Tibial nerve (tissue), 4 donors: ENCODE measurements around the gene FBXL19. TPM values are rescaled to one million over a fixed set of nuclear protein-coding genes. Genes with fewer than 3 reads are reported as not detected.

Source experiments
- DNase-seq, 2 donors: peaks; one replicate each; pipeline ENCODE4 v3.0.0-alpha.2; 2019; ENCODE audit warnings: low spot score in 2 of 2
- H3K27ac ChIP-seq, 4 donors: fragments of 200-600 bp; sonication (generic) in 3 of 4; one replicate each; pipeline ENCODE4 v1.5.1; 2017 to 2019; ENCODE audit warnings: mild to moderate bottlenecking in 1 of 4
- H3K27me3 ChIP-seq, 2 donors: fragments of 200-600 bp; sonication (generic) in 1 of 2; one replicate each; pipeline versions ENCODE4 v1.5.1 to v1.6.0; 2017 to 2019
- H3K36me3 ChIP-seq, 3 donors: fragments of 200-600 bp; sonication (generic); one replicate each; pipeline ENCODE4 v1.5.1; 2018 to 2019
- H3K4me1 ChIP-seq, 4 donors: fragments of 200-600 bp; sonication (generic) in 3 of 4; one replicate each; pipeline ENCODE4 v1.5.1; 2017 to 2019
- H3K4me3 ChIP-seq, 4 donors: fragments of 200-600 bp; sonication (generic) in 3 of 4; one replicate each; pipeline ENCODE4 v1.5.1; 2017 to 2019; ENCODE audit warnings: mild to moderate bottlenecking in 1 of 4, moderate library complexity in 1 of 4
- H3K9me3 ChIP-seq, 4 donors: fragments of 200-600 bp; sonication (generic) in 3 of 4; one replicate each; pipeline ENCODE4 v1.5.1; 2017 to 2019
- EP300 ChIP-seq, 2 donors: sonication (generic); formaldehyde crosslinking; IDR thresholded peaks; one replicate each; pipeline ENCODE4 v1.6.1; 2017; ENCODE audit warnings: antibody characterized with exemption in 2 of 2, mild to moderate bottlenecking in 1 of 2
- POLR2A ChIP-seq, 2 donors: fragments of 450-650 bp; IDR thresholded peaks; one replicate each; pipeline ENCODE4 v1.6.1; 2017; ENCODE audit warnings: antibody characterized with exemption in 2 of 2, mild to moderate bottlenecking in 2 of 2, moderate library complexity in 2 of 2
- WGBS, 2 donors: methylation state at CpG; one replicate each; pipeline ENCODE4 v1.1.5; 2018; 5-methylcytosine and 5-hydroxymethylcytosine counted together
- total RNA-seq, 4 donors: library from RNA; depleted of rRNA; stranded (reverse); fragments of >200 nt; gene quantifications; one replicate each; pipeline ENCODE4 v1.1.0, GENCODE V29; 2016
- TF ChIP-seq, protein P1 (sequence below), 5 experiments: fragments of 200-600 bp in 3 of 5; fragments of 450-650 bp in 2 of 5; sonication (generic) in 3 of 5; IDR thresholded peaks; one replicate each; pipeline ENCODE4 v1.5.1; 2016 to 2019; ENCODE audit warnings: antibody characterized with exemption in 5 of 5, mild to moderate bottlenecking in 3 of 5, moderate library complexity in 2 of 5

The FBXL19 gene
- total RNA-seq, 4 donors from 2014 or later = 7.4 to 25.8 (median 16.7) TPM

DNA sequence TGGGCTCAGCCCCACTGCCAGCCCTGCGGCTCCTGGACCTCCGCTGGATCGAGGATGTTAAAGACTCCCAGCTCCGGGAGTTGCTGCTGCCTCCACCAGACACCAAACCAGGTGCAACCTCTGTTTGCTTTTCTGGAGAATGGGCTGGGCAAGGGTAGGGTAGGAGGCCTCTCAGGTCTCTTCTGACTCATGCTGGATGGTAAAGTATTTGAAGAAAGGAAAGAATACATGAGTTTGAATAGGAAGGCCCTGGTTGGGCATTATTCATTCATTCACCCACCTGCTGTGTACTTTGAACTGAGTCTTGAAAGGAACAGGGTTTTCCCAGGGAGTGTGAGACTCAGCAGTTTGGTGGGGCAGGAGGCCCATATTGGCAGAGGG is 19.0 kb downstream of the FBXL19 start:
- H3K27ac ChIP-seq = no peak overlapping the region
- TF ChIP-seq, protein P1, sequence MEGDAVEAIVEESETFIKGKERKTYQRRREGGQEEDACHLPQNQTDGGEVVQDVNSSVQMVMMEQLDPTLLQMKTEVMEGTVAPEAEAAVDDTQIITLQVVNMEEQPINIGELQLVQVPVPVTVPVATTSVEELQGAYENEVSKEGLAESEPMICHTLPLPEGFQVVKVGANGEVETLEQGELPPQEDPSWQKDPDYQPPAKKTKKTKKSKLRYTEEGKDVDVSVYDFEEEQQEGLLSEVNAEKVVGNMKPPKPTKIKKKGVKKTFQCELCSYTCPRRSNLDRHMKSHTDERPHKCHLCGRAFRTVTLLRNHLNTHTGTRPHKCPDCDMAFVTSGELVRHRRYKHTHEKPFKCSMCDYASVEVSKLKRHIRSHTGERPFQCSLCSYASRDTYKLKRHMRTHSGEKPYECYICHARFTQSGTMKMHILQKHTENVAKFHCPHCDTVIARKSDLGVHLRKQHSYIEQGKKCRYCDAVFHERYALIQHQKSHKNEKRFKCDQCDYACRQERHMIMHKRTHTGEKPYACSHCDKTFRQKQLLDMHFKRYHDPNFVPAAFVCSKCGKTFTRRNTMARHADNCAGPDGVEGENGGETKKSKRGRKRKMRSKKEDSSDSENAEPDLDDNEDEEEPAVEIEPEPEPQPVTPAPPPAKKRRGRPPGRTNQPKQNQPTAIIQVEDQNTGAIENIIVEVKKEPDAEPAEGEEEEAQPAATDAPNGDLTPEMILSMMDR (IDR thresholded peaks at IDR 0.05) = no peak
- TF ChIP-seq POLR2A (IDR thresholded peaks at IDR 0.05) = no peak
- no peak for TF ChIP-seq EP300 (IDR thresholded peaks at IDR 0.05)
- 71 to 89% methylated on average over 4 of the region's 4 CpGs for WGBS, 2 donors

GRCh38 chr16:30944352-30944751 is 21.0 kb downstream of the FBXL19 start:
- Histone ChIP-seq H3K27me3 (no peaks in the 10 kb centered on the region), H3K27ac (no peak overlapping the region), H3K36me3 (peaks cover 0 to 66% (median 0%) of the 10 kb centered on the region in 3 donors), H3K9me3 (no peaks in the 10 kb centered on the region), H3K4me1 (peaks cover 0 to 20% (median 4%) of the 10 kb centered on the region in 4 donors), H3K4me3 (no peak overlapping the region)
- DNase-seq = no peak
- TF ChIP-seq, protein P1 (IDR thresholded peaks at IDR 0.05) = no peak
- TF ChIP-seq POLR2A (IDR thresholded peaks at IDR 0.05) (no peak), EP300 (IDR thresholded peaks at IDR 0.05) (no peak)

More for the DNA sequence above, 19.0 kb downstream of the FBXL19 start:
- DNase-seq = no peak
- Histone ChIP-seq H3K4me1 (peaks cover 0 to 14% (median 4%) of the 10 kb centered on the region in 4 donors), H3K27me3 (no peaks in the 10 kb centered on the region), H3K4me3 (no peak overlapping the region), H3K9me3 (no peaks in the 10 kb centered on the region), H3K36me3 (peaks cover 0 to 70% (median 0%) of the 10 kb centered on the region in 3 donors)

- Histone ChIP-seq H3K4me3 (no peak overlapping the region), H3K9me3 (no peaks in the 10 kb centered on the region), H3K27ac (no peak overlapping the region), H3K4me1 (peaks cover 0 to 37% (median 18%) of the 10 kb centered on the region in 4 donors), H3K36me3 (peaks cover 0 to 46% (median 0%) of the 10 kb centered on the region in 3 donors), H3K27me3 (no peaks in the 10 kb centered on the region)
- no peak for DNase-seq
- 84 to 86% methylated on average over 37 of the region's 38 CpGs for WGBS, 2 donors
- TF ChIP-seq POLR2A (IDR thresholded peaks at IDR 0.05) = no peak
- TF ChIP-seq EP300 (IDR thresholded peaks at IDR 0.05) = no peak
- TF ChIP-seq, protein P1 (IDR thresholded peaks at IDR 0.05) = no peak
Observed at GRCh38 chr16:30946671-30947540, 23.5 kb downstream of the FBXL19 start.

GRCh38 chr16:30947541-30947858 is 24.1 kb downstream of the FBXL19 start:
- Histone ChIP-seq H3K27me3 (no peaks in the 10 kb centered on the region), H3K4me3 (peak overlapping the region in 2 of 4 donors; percentile 78 to 79), H3K9me3 (no peaks in the 10 kb centered on the region), H3K4me1 (peaks cover 0 to 37% (median 15%) of the 10 kb centered on the region in 4 donors), H3K36me3 (peaks cover 0 to 43% (median 0%) of the 10 kb centered on the region in 3 donors), H3K27ac (peak overlapping the region; percentile 89 to 97 (median 95))
- TF ChIP-seq EP300 (IDR thresholded peaks at IDR 0.05) (no peak), POLR2A (IDR thresholded peaks at IDR 0.05) (no peak)
- TF ChIP-seq, protein P1 (IDR thresholded peaks at IDR 0.05) = no peak
- WGBS, 2 donors = 57 to 67% methylated on average over 3 of the region's 3 CpGs
- DNase-seq = no peak
